ENCODE results near the gene ANKRD65. TPM values are rescaled to one million over a fixed set of nuclear protein-coding genes. Genes with fewer than 3 reads are reported as not detected.

The ANKRD65 gene
- total and polyA plus RNA-seq, 2 donors (not counting 3 experiments of a cell fraction or from before 2014, with no cell fraction given): 0.15 to 0.38 TPM

GRCh38 chr1:1438531-1439381, 17.7 kb upstream of the ANKRD65 start:
- no peaks in the 10 kb centered on the region for H3K36me3 ChIP-seq (ENCODE audit: control insufficient read depth in 2 of 2, extremely low read depth in 1 of 2, insufficient read depth in 2 of 2, low read length in 2 of 2)
- no peaks in the 10 kb centered on the region for H3K9me3 ChIP-seq (replicated peaks; ENCODE audit: control insufficient read depth, insufficient read depth, low read length)
- dilution Hi-C loops (cut with MboI; ENCODE audit: extremely low pct_ligation_motif_present, low sequenced_read_pairs) (no loop called here), intact Hi-C loops (cut with micrococcal nuclease) (no loop called here)
- no peak for TF ChIP-seq MAX (IDR thresholded peaks at IDR 0.05; ENCODE audit: insufficient read depth, insufficient read length)
- no peak for TF ChIP-seq FOS (IDR thresholded peaks at IDR 0.05; ENCODE audit: borderline replicate concordance, insufficient read depth, low read length)
- TF ChIP-seq EZH2 (IDR thresholded peaks at IDR 0.05; ENCODE audit: borderline replicate concordance, low read depth, low read length, severe bottlenecking): no peak
- no peak for TF ChIP-seq CTCF (IDR thresholded peaks at IDR 0.05; ENCODE audit: extremely low read depth in 1 of 2, insufficient read depth in 1 of 2, low read depth in 1 of 2, low read length in 2 of 2)
- no peak for TF ChIP-seq GATA2 (IDR thresholded peaks at IDR 0.05; ENCODE audit: insufficient read depth, insufficient read length, low read depth, low read length)
- no peak for TF ChIP-seq JUN (IDR thresholded peaks at IDR 0.05; ENCODE audit: borderline replicate concordance, insufficient read depth, insufficient read length, low read depth)
- no peak for TF ChIP-seq POLR2AphosphoS5 (IDR thresholded peaks at IDR 0.05; ENCODE audit: insufficient read depth, low read depth, low read length)
- no peak for TF ChIP-seq POLR2A (IDR thresholded peaks at IDR 0.05; ENCODE audit: low read depth, low read length)
- H3K27me3 ChIP-seq (ENCODE audit: control insufficient read depth in 2 of 2, insufficient read depth in 2 of 2, low read length in 2 of 2): no peaks in the 10 kb centered on the region
- H3K4me1 ChIP-seq (ENCODE audit: control insufficient read depth, extremely low read depth, insufficient read depth, low read length): peaks cover 8% of the 10 kb centered on the region
- H3K27ac ChIP-seq (ENCODE audit: insufficient read depth, low read depth, low read length): no peak overlapping the region
- BruUV-seq (replicated peaks): no TSS peak
- no peaks in the 10 kb centered on the region for H3K79me2 ChIP-seq (ENCODE audit: control insufficient read depth, insufficient read depth, low read length)
- H4K20me1 ChIP-seq (replicated peaks; ENCODE audit: control insufficient read depth, extremely low read depth, insufficient read depth, low read length): no peaks in the 10 kb centered on the region
- CTCF ChIA-PET: interaction anchor here (1.6 to 4.4 kb wide), 3 partner anchors 9 to 40 kb away, joined by 7 to 31 read pairs (median 23); partner anchors contain the start of gene CCNL2
- H3K9me1 ChIP-seq (replicated peaks; ENCODE audit: control insufficient read depth, extremely low read depth, insufficient read depth, low read length): no peaks in the 10 kb centered on the region
- POLR2A ChIA-PET: no interaction called here
- H3K4me3 ChIP-seq (replicated peaks in 1 of 3; ENCODE audit: insufficient read depth in 1 of 3, low read depth in 1 of 3, low read length in 3 of 3): no peak overlapping the region
- FAIRE-seq (no peak), DNase-seq (ENCODE audit: low read depth, low spot score) (no peak)
- H3K4me2 ChIP-seq (ENCODE audit: insufficient read depth, low read length): no peak overlapping the region
- H2AFZ ChIP-seq (ENCODE audit: low read depth, low read length): no peak overlapping the region
- no peak overlapping the region for H3K9ac ChIP-seq (replicated peaks; ENCODE audit: extremely low read depth, insufficient read depth, low read length)
